ENCODE results near the gene ATP8B1.

The ATP8B1 gene

DNA sequence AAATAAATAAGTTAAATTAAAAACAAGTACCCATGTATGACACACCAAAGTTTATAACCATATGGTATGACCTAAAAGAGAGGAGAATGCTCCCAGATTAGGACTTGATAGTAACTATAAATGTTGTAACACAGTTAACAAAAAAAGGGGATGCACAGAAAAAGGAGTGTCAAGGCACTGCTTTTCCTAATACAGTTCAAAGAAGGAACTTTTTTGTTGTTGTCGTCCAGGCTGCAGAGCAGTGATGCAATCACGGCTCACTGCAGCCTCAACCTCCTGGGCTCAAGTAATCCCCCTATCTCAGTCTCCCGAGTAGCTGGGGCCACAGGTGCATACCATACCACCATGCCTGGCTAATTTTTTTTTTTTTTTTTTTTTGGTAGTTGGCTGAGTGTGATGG lies 184.2 kb downstream of the ATP8B1 start:
- DNase-seq (ENCODE audit: low read depth), result no peak

DNA sequence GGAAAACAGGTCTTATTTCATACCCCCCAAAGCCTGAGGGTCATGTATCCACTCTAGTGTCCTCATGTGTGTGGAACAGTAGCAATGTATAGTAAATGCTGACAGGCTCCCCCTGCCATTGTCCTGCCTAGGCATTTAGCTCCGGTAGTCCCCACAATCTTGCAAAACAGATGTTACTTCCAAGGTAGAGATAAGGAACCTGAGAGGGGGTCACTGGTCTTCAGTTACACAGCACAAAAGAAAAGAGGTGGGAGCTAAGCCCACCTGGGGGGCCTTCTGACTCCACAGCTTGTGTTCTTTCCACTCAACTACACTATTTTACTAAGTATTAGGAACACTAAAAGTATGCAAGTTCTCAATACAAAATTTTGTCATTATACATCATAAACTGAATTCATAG lies 199.2 kb downstream of the ATP8B1 start:
- DNase-seq (ENCODE audit: low read depth), result no peak
